Keratinocyte (primary cell): ENCODE results near the gene MFRP. TPM values are rescaled to one million over a fixed set of nuclear protein-coding genes. Genes with fewer than 3 reads are reported as not detected.

ENCODE experiments used
- DNase-seq: peaks from one replicate; pipeline ENCODE4 v3.0.0-alpha.2; 2011; ENCODE audit warnings: low read depth, missing footprints, low spot score
- FAIRE-seq: peaks from 2 replicates; lab custom pipeline; 2011; peaks lifted over from hg19 to GRCh38; lab: Jason Lieb, UNC
- H2AFZ ChIP-seq: 2 replicates; pipeline ENCODE4 v1.6.0; 2012; ENCODE audit warnings: low read length, control low read depth, inconsistent platforms; ENCODE audit not compliant: control insufficient read depth
- H3K27ac ChIP-seq: 2 replicates; pipeline ENCODE4 v1.5.1; 2011; ENCODE audit warnings: low read length; ENCODE audit not compliant: control insufficient read depth, insufficient read depth
- H3K27me3 ChIP-seq: 3 replicates; pipeline ENCODE4 v1.6.0; 2011; ENCODE audit warnings: low read length; ENCODE audit not compliant: control insufficient read depth, insufficient read depth; ENCODE audit errors: extremely low read depth
- H3K36me3 ChIP-seq, 2 experiments: 2 replicates in 1 of 2; 3 replicates in 1 of 2; pipeline ENCODE4 v1.5.1; 2011; ENCODE audit warnings: low read length in 2 of 2, mild to moderate bottlenecking in 1 of 2; ENCODE audit not compliant: control insufficient read depth in 2 of 2, insufficient read depth in 2 of 2; ENCODE audit errors: extremely low read depth in 1 of 2
- H3K4me1 ChIP-seq: 3 replicates; pipeline ENCODE4 v1.5.1; 2011; ENCODE audit warnings: low read length; ENCODE audit not compliant: control insufficient read depth, insufficient read depth; ENCODE audit errors: extremely low read depth
- H3K4me2 ChIP-seq: 3 replicates; pipeline ENCODE4 v1.6.0; 2011; ENCODE audit warnings: low read depth, low read length; ENCODE audit not compliant: control insufficient read depth, insufficient read depth; ENCODE audit errors: extremely low read depth
- H3K4me3 ChIP-seq, 3 experiments: fragments of 200-600 bp in 1 of 3; sonication (generic) in 1 of 3; 2 replicates in 2 of 3; 3 replicates in 1 of 3; pipeline ENCODE4 v1.5.1; 2011 to 2016; ENCODE audit warnings: low read length in 3 of 3, mild to moderate bottlenecking in 3 of 3, control low read depth in 2 of 3, inconsistent platforms in 1 of 3, low read depth in 1 of 3, mixed read lengths in 1 of 3, mixed run types in 1 of 3, moderate library complexity in 1 of 3; ENCODE audit not compliant: control insufficient read depth in 2 of 3, insufficient read depth in 2 of 3; ENCODE audit errors: extremely low read depth in 1 of 3
- H3K79me2 ChIP-seq: 2 replicates; pipeline ENCODE4 v1.6.0; 2012; ENCODE audit warnings: low read length; ENCODE audit not compliant: control insufficient read depth, insufficient read depth
- H3K9ac ChIP-seq: 3 replicates; pipeline ENCODE4 v1.6.0; 2011; ENCODE audit warnings: low read length; ENCODE audit not compliant: control insufficient read depth, insufficient read depth; ENCODE audit errors: extremely low read depth
- H3K9me1 ChIP-seq: 3 replicates; pipeline ENCODE4 v1.6.0; 2011; ENCODE audit warnings: low read length; ENCODE audit not compliant: control insufficient read depth, insufficient read depth; ENCODE audit errors: extremely low read depth
- H3K9me3 ChIP-seq: 2 replicates; pipeline ENCODE4 v1.5.1; 2012; ENCODE audit warnings: low read depth, low read length; ENCODE audit not compliant: control insufficient read depth
- H4K20me1 ChIP-seq: 3 replicates; pipeline ENCODE4 v1.6.0; 2011; ENCODE audit warnings: low read length; ENCODE audit not compliant: control insufficient read depth, insufficient read depth; ENCODE audit errors: extremely low read depth
- CTCF ChIP-seq, 3 experiments: IDR thresholded peaks in 1 of 3; conservative IDR thresholded peaks in 1 of 3; optimal IDR thresholded peaks in 1 of 3; 2 replicates in 2 of 3; 3 replicates in 1 of 3; pipeline versions ENCODE3 to v1.5.1; 2011; ENCODE audit warnings: low read length in 3 of 3, mild to moderate bottlenecking in 3 of 3, moderate library complexity in 2 of 3, control low read depth in 1 of 3, inconsistent platforms in 1 of 3; ENCODE audit not compliant: insufficient read depth in 2 of 3; ENCODE audit errors: extremely low read depth in 1 of 3
- EZH2 ChIP-seq: IDR thresholded peaks from one replicate; pipeline ENCODE4 v1.6.1; 2012; ENCODE audit warnings: inconsistent platforms, mild to moderate bottlenecking, low read length, moderate library complexity
- dilution Hi-C: fragments of 300-500 bp; cut with MboI; formaldehyde crosslinking; loops from one replicate; pipeline ENCODE4 v1.7.0; 2020; ENCODE audit warnings: low sequenced_read_pairs; ENCODE audit not compliant: extremely low pct_ligation_motif_present
- polyA plus RNA-seq, 5 experiments: library from polyadenylated mRNA; depleted of rRNA in 3 of 5; stranded (reverse) in 3 of 5; stranded (forward) in 1 of 5; unstranded in 1 of 5; fragments of >200 nt; gene quantifications; 1 replicate in 1 of 5; 2 replicates in 3 of 5; 3 replicates in 1 of 5; pipeline versions ENCODE4 v1.2.1 to v1.2.3, GENCODE V29; 2011 to 2012; ENCODE audit warnings: missing spikeins in 2 of 5, low read depth in 1 of 5, low replicate concordance in 1 of 5

Gene MFRP
- polyA plus RNA-seq, 1 donor (not counting 4 experiments of a cell fraction or from before 2014, with no cell fraction given): not detected

- Histone ChIP-seq H3K27ac (no peak overlapping the region), H3K9me1 (no peaks in the 10 kb centered on the region), H4K20me1 (no peaks in the 10 kb centered on the region), H3K79me2 (no peaks in the 10 kb centered on the region), H3K4me2 (no peak overlapping the region), H3K36me3 (no peaks in the 10 kb centered on the region), H3K4me3 (no peak overlapping the region), H3K9ac (no peak overlapping the region), H3K4me1 (peaks cover 8% of the 10 kb centered on the region), H3K27me3 (peaks cover 6% of the 10 kb centered on the region), H2AFZ (no peak overlapping the region), H3K9me3 (no peaks in the 10 kb centered on the region)
- dilution Hi-C loops: no loop called here
- DNase-seq: no peak
- no peak for TF ChIP-seq CTCF (optimal IDR thresholded peaks at IDR 0.05 in 1 of 3, IDR thresholded peaks at IDR 0.05 in 1 of 3, conservative IDR thresholded peaks at IDR 0.05 in 1 of 3; ENCODE audit: extremely low read depth in 1 of 3, insufficient read depth in 2 of 3, low read length in 3 of 3)
- no peak for TF ChIP-seq EZH2
- no peak for FAIRE-seq
Measured at GRCh38 chr11:119370486-119371046, 24.1 kb upstream of the MFRP start.

DNA sequence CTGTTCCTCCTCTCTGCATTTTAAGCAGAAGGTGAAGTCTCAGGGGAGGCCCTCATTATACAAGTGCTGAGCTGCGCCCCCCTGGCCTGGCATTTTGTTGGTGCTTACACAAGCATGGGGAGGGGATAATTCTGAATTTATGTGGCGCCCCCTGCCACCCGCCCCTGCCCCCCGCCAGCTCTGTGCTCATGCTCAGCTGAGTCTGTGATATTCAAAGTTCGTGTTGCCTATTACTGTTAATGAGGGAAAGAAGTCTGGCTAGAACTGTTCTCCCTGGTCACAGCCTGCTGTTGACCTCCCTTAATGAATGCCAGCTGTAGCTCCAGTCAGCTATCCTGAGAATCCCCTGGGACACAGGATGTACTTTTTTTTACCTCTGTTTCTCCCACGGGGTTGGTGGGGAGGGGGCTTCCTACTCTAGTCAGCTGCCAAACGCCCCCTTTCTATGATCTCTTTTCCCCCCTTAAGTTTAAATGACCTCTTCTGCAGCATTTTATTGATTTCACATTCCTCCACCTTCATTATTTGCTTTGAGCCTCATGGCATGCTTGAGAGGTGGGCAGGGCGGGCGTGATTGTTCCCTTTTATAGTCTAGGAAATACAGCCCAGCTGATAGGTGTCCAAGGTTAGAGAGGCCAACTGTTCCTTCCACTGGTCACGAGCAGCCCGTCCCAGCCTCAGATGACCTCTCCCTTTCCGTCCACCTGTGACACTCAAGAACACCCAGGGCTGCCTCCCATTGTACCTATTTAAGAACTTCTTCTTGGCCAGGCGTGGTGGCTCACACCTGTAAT, 22.8 kb upstream of the MFRP start:
- DNase-seq (no peak), FAIRE-seq (no peak)
- no peaks in the 10 kb centered on the region for H4K20me1 ChIP-seq
- H2AFZ ChIP-seq: no peak overlapping the region
- no peaks in the 10 kb centered on the region for H3K9me3 ChIP-seq
- H3K27me3 ChIP-seq: peaks cover 18% of the 10 kb centered on the region
- peaks cover 8% of the 10 kb centered on the region for H3K4me1 ChIP-seq
- H3K9ac ChIP-seq: no peak overlapping the region
- dilution Hi-C loops: no loop called here
- TF ChIP-seq EZH2 (no peak), CTCF (optimal IDR thresholded peaks at IDR 0.05 in 1 of 3, IDR thresholded peaks at IDR 0.05 in 1 of 3, conservative IDR thresholded peaks at IDR 0.05 in 1 of 3; ENCODE audit: extremely low read depth in 1 of 3, insufficient read depth in 2 of 3, low read length in 3 of 3) (no peak)
- no peaks in the 10 kb centered on the region for H3K79me2 ChIP-seq
- H3K4me3 ChIP-seq: no peak overlapping the region
- no peaks in the 10 kb centered on the region for H3K9me1 ChIP-seq
- no peak overlapping the region for H3K27ac ChIP-seq
- H3K4me2 ChIP-seq: no peak overlapping the region
- H3K36me3 ChIP-seq: no peaks in the 10 kb centered on the region
